HepG2 (cell line): ENCODE data around the gene NCOA7. TPM values are rescaled to one million over a fixed set of nuclear protein-coding genes. Genes with fewer than 3 reads are reported as not detected.

ENCODE experiments used
- AFF4 ChIP-seq: sonication (generic); formaldehyde crosslinking; IDR thresholded peaks from 2 replicates; pipeline ENCODE4 v1.4.0; 2020; ENCODE audit warnings: missing genetic modification reagents
- BATF2 ChIP-seq: sonication (generic); formaldehyde crosslinking; IDR thresholded peaks from 2 replicates; pipeline ENCODE4 v1.8.0; 2022; ENCODE audit warnings: mild to moderate bottlenecking, missing genetic modification reagents, moderate library complexity
- NFYC ChIP-seq: IDR thresholded peaks from 2 replicates; pipeline ENCODE4 v1.6.1; 2016; ENCODE audit warnings: missing genetic modification reagents, missing compliant biosample characterization
- PHF21A ChIP-seq: sonication (generic); formaldehyde crosslinking; IDR thresholded peaks from 2 replicates; pipeline ENCODE4 v1.5.0; 2020; ENCODE audit warnings: mild to moderate bottlenecking, missing genetic modification reagents
- RARA ChIP-seq: IDR thresholded peaks from 2 replicates; pipeline ENCODE4 v1.6.1; 2016; ENCODE audit warnings: missing genetic modification reagents, missing compliant biosample characterization
- SETDB1 ChIP-seq: sonication (generic); formaldehyde crosslinking; IDR thresholded peaks from 2 replicates; pipeline ENCODE4 v1.5.1; 2020; ENCODE audit warnings: missing genetic modification reagents, mild to moderate bottlenecking, borderline replicate concordance
- SMARCE1 ChIP-seq: fragments of 450-650 bp; IDR thresholded peaks from 2 replicates; pipeline ENCODE4 v1.6.1; 2017; ENCODE audit warnings: borderline replicate concordance
- SRSF1 ChIP-seq: fragments of 200-400 bp; formaldehyde crosslinking; optimal IDR thresholded peaks from 2 replicates; pipeline ENCODE3; 2017; ENCODE audit warnings: mild to moderate bottlenecking, low read depth, low read length, moderate library complexity
- SRSF4 ChIP-seq: fragments of 200-400 bp; formaldehyde crosslinking; IDR thresholded peaks from one replicate; pipeline ENCODE4 v1.6.1; 2018; ENCODE audit warnings: mild to moderate bottlenecking, low read depth, low read length, moderate library complexity; ENCODE audit not compliant: poor library complexity, severe bottlenecking
- TCF12 ChIP-seq, 2 experiments: fragments of 450-650 bp in 1 of 2; sonication (generic) in 1 of 2; formaldehyde crosslinking in 1 of 2; IDR thresholded peaks; 2 replicates each; pipeline versions ENCODE4 v1.6.1 to v1.8.0; 2017 to 2022; ENCODE audit warnings: antibody characterized with exemption in 1 of 2, mild to moderate bottlenecking in 1 of 2, missing genetic modification reagents in 1 of 2, moderate library complexity in 1 of 2
- WIZ ChIP-seq: sonication (generic); formaldehyde crosslinking; IDR thresholded peaks from 2 replicates; pipeline ENCODE4 v1.5.1; 2020; ENCODE audit warnings: mild to moderate bottlenecking, missing genetic modification reagents
- ZC3H4 ChIP-seq: sonication (generic); formaldehyde crosslinking; IDR thresholded peaks from 2 replicates; pipeline ENCODE4 v1.4.0; 2020; ENCODE audit warnings: missing genetic modification reagents, borderline replicate concordance
- ZMYM3 ChIP-seq: sonication (generic); formaldehyde crosslinking; IDR thresholded peaks from 2 replicates; pipeline ENCODE4 v1.5.1; 2020; ENCODE audit warnings: mild to moderate bottlenecking, missing genetic modification reagents
- ZNF225 ChIP-seq: sonication (generic); formaldehyde crosslinking; IDR thresholded peaks from 2 replicates; pipeline ENCODE4 v1.4.0; 2020; ENCODE audit warnings: mild to moderate bottlenecking, missing genetic modification reagents
- ZNF234 ChIP-seq: sonication (generic); formaldehyde crosslinking; conservative IDR thresholded peaks from 2 replicates; pipeline ENCODE4 v1.5.1; 2020; ENCODE audit warnings: mild to moderate bottlenecking, missing genetic modification reagents
- ZNF30 ChIP-seq: sonication (generic); formaldehyde crosslinking; IDR thresholded peaks from 2 replicates; pipeline ENCODE4 v1.5.0; 2020; ENCODE audit warnings: mild to moderate bottlenecking, missing genetic modification reagents
- ZNF44 ChIP-seq: sonication (generic); formaldehyde crosslinking; IDR thresholded peaks from 2 replicates; pipeline ENCODE4 v1.5.1; 2020; ENCODE audit warnings: mild to moderate bottlenecking, missing genetic modification reagents
- ZNF704 ChIP-seq: sonication (generic); formaldehyde crosslinking; IDR thresholded peaks from 2 replicates; pipeline ENCODE4 v1.8.1; 2023; ENCODE audit warnings: mild to moderate bottlenecking, inconsistent platforms, moderate library complexity, missing genetic modification reagents, borderline replicate concordance
- ZNF850 ChIP-seq: sonication (generic); formaldehyde crosslinking; conservative IDR thresholded peaks from 2 replicates; pipeline ENCODE4 v1.9.0; 2021; ENCODE audit warnings: mild to moderate bottlenecking, missing genetic modification reagents
- ZSCAN5A ChIP-seq: sonication (generic); formaldehyde crosslinking; IDR thresholded peaks from 2 replicates; pipeline ENCODE4 v1.8.0; 2022; ENCODE audit warnings: mild to moderate bottlenecking, missing genetic modification reagents, borderline replicate concordance
- polyA plus RNA-seq, 8 experiments: library from polyadenylated mRNA; depleted of rRNA in 3 of 8; stranded (reverse) in 7 of 8; unstranded in 1 of 8; fragments of >200 nt; fragmentation: Illumina TruSeq in 4 of 8; extraction: Trizol in 4 of 8; gene quantifications; 2 replicates each; pipeline versions ENCODE4 v1.2.1 to v1.2.3, GENCODE V29; 2011 to 2016; ENCODE audit warnings: low read depth in 4 of 8, missing spikeins in 1 of 8, mixed read lengths in 1 of 8; ENCODE audit not compliant: insufficient read depth in 1 of 8
- total RNA-seq, 5 experiments: library from RNA; depleted of rRNA; stranded (reverse); fragments of >200 nt; fragmentation: Illumina TruSeq; extraction: Trizol; gene quantifications; 2 replicates each; pipeline ENCODE4 v1.2.3, GENCODE V29; 2016; ENCODE audit warnings: low read depth in 1 of 5
- TF ChIP-seq, protein P1 (sequence below): IDR thresholded peaks from 2 replicates; pipeline ENCODE4 v1.6.1; 2016; ENCODE audit warnings: missing compliant biosample characterization, missing genetic modification reagents, borderline replicate concordance

Gene NCOA7
- total and polyA plus RNA-seq, 2 of the 13 experiments (the other 11 are each of a cell fraction or from before 2014, with no cell fraction given), result 13.6 to 20.8 TPM

DNA sequence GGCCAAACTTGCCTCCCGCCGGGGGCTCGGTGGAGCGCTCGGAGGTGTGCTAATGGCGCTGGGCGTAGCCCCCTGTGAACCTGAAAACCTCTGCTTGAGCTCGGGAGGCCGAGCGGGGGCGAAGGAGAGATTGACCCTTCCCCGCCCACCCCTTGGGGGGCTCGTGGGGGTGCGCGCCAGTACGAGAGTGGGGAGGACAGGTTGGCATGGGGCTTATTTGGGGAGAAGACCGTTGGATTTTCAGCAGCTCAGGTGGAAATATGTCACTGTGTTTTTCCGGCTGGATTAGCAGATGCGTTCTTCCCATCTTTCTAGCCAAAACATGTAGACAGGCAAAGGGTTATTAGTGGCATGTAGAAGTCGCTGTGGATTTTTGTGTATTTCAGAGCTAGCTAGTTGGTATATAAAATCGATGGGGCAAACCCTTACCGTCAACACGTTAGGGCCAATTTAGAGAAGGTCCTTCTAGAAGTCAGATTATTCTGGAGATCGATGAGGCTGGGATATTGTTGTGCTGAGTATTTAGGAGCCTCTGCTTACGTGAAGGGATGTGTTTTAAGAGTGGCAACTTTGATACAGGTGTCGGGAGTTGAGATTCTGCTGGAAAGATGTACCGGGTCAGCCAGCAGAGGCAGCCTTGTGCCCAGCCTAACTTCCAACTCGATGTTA is 525 bp downstream of the NCOA7 start (continued):
- TF ChIP-seq ZNF704 (no peak), ZNF30 (no peak), ZNF44 (no peak), SETDB1 (CRISPR knock-in tag) (peak; percentile 82; the same call in 1 of the 2 replicates), ZSCAN5A (CRISPR knock-in tag) (no peak), ZNF225 (CRISPR knock-in tag) (no peak), NFYC (CRISPR knock-in tag) (no peak), SMARCE1 (no peak), BATF2 (CRISPR knock-in tag) (no peak), ZNF234 (CRISPR knock-in tag) (0 out of 2 replicates have a peak, but pooled peaks have one; percentile 3), ZC3H4 (no peak), WIZ (CRISPR knock-in tag) (0 out of 2 replicates have a peak, but pooled peaks have one; percentile 73), ZNF850 (CRISPR knock-in tag) (no peak), TCF12 (IDR thresholded peaks at IDR 0.05) (no peak), TCF12 (CRISPR knock-in tag; IDR thresholded peaks at IDR 0.05) (no peak), SRSF1 (no peak), PHF21A (CRISPR knock-in tag) (no peak), AFF4 (no peak), SRSF4 (no peak), RARA (no peak), ZMYM3 (CRISPR knock-in tag) (no peak; the same call in 1 of the 2 replicates)
- TF ChIP-seq, protein P1, sequence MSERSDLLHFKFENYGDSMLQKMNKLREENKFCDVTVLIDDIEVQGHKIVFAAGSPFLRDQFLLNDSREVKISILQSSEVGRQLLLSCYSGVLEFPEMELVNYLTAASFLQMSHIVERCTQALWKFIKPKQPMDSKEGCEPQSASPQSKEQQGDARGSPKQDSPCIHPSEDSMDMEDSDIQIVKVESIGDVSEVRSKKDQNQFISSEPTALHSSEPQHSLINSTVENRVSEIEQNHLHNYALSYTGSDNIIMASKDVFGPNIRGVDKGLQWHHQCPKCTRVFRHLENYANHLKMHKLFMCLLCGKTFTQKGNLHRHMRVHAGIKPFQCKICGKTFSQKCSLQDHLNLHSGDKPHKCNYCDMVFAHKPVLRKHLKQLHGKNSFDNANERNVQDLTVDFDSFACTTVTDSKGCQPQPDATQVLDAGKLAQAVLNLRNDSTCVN (CRISPR knock-in tag), result no peak
